Measurements from ENCODE around the gene PRM2. TPM values are rescaled to one million over a fixed set of nuclear protein-coding genes. Genes with fewer than 3 reads are reported as not detected.

PRM2 gene
- total and polyA plus RNA-seq, 2 experiments from 2014 or later = not detected

- Histone ChIP-seq H3K9me2 (ENCODE audit: insufficient read depth) (no peaks in the 10 kb centered on the region), H3K79me2 (ENCODE audit: insufficient read depth) (no peaks in the 10 kb centered on the region), H3K4me2 (ENCODE audit: unreplicated experiment) (no peak overlapping the region), H3K27me3 (replicated peaks; ENCODE audit: insufficient read depth) (no peaks in the 10 kb centered on the region), H3F3A (ENCODE audit: insufficient read depth) (no peaks in the 10 kb centered on the region), H3K4me1 (ENCODE audit: insufficient read depth) (no peaks in the 10 kb centered on the region), H3K9ac (no peak overlapping the region), H4K20me1 (ENCODE audit: insufficient read depth) (no peaks in the 10 kb centered on the region), H3K9me3 (ENCODE audit: low read depth) (no peaks in the 10 kb centered on the region), H2AFZ (no peak overlapping the region), H3K36me3 (ENCODE audit: low read depth) (no peaks in the 10 kb centered on the region), H3K27ac (no peak overlapping the region), H3K4me3 (no peak overlapping the region)
- no peak for DNase-seq
- in situ Hi-C loops (cut with MboI) = no loop called here
- no peak for TF ChIP-seq EZH2phosphoT487 (IDR thresholded peaks at IDR 0.05; ENCODE audit: insufficient read depth, low read depth)
- no peak for TF ChIP-seq EZH2 (IDR thresholded peaks at IDR 0.05; ENCODE audit: insufficient read depth, poor library complexity, severe bottlenecking)
- WGBS, 2 experiments (ENCODE audit: low coverage in 1 of 2, low lambda C conversion rate in 2 of 2, missing lambda C conversion rate in 2 of 2) = 73 to 77% methylated on average over 17 to 18 of the region's 18 CpGs
These were observed 27.3 kb upstream of the PRM2 start for GRCh38 chr16:11303405-11304138.

GRCh38 chr16:11302977-11303376 is 26.7 kb upstream of the PRM2 start:
- Histone ChIP-seq H3K9ac (no peak overlapping the region), H3K79me2 (ENCODE audit: insufficient read depth) (no peaks in the 10 kb centered on the region), H4K20me1 (ENCODE audit: insufficient read depth) (no peaks in the 10 kb centered on the region), H3K27me3 (replicated peaks; ENCODE audit: insufficient read depth) (no peaks in the 10 kb centered on the region), H3K4me2 (ENCODE audit: unreplicated experiment) (no peak overlapping the region), H3K4me1 (ENCODE audit: insufficient read depth) (no peaks in the 10 kb centered on the region), H3K9me3 (ENCODE audit: low read depth) (no peaks in the 10 kb centered on the region), H3K36me3 (ENCODE audit: low read depth) (no peaks in the 10 kb centered on the region), H3K4me3 (no peak overlapping the region), H3K9me2 (ENCODE audit: insufficient read depth) (no peaks in the 10 kb centered on the region), H3K27ac (no peak overlapping the region), H2AFZ (no peak overlapping the region), H3F3A (ENCODE audit: insufficient read depth) (0 out of 2 replicates have a peak, but pooled peaks cover 4% of the 10 kb centered on the region)
- TF ChIP-seq EZH2phosphoT487 (IDR thresholded peaks at IDR 0.05; ENCODE audit: insufficient read depth, low read depth) (no peak), EZH2 (IDR thresholded peaks at IDR 0.05; ENCODE audit: insufficient read depth, poor library complexity, severe bottlenecking) (no peak)
- 56 to 64% methylated on average over 4 of the region's 4 CpGs for WGBS, 2 experiments (ENCODE audit: low coverage in 1 of 2, low lambda C conversion rate in 2 of 2, missing lambda C conversion rate in 2 of 2)
- in situ Hi-C loops (cut with MboI) = no loop called here
- DNase-seq = no peak

- Histone ChIP-seq H3F3A (ENCODE audit: insufficient read depth) (0 out of 2 replicates have a peak, but pooled peaks cover 4% of the 10 kb centered on the region), H3K4me3 (no peak overlapping the region), H3K4me1 (ENCODE audit: insufficient read depth) (peaks cover 6% of the 10 kb centered on the region; the same call in 1 of the 2 replicates), H2AFZ (no peak overlapping the region), H3K36me3 (ENCODE audit: low read depth) (no peaks in the 10 kb centered on the region), H3K9ac (no peak overlapping the region), H3K79me2 (ENCODE audit: insufficient read depth) (no peaks in the 10 kb centered on the region), H3K9me2 (ENCODE audit: insufficient read depth) (no peaks in the 10 kb centered on the region), H4K20me1 (ENCODE audit: insufficient read depth) (no peaks in the 10 kb centered on the region), H3K27ac (no peak overlapping the region), H3K4me2 (ENCODE audit: unreplicated experiment) (no peak overlapping the region), H3K27me3 (replicated peaks; ENCODE audit: insufficient read depth) (no peaks in the 10 kb centered on the region), H3K9me3 (ENCODE audit: low read depth) (no peaks in the 10 kb centered on the region)
- peak; percentile 7 for DNase-seq
- TF ChIP-seq EZH2 (IDR thresholded peaks at IDR 0.05; ENCODE audit: insufficient read depth, poor library complexity, severe bottlenecking) (no peak), EZH2phosphoT487 (IDR thresholded peaks at IDR 0.05; ENCODE audit: insufficient read depth, low read depth) (no peak)
- 71 to 73% methylated on average over 4 of the region's 4 CpGs for WGBS, 2 experiments (ENCODE audit: low coverage in 1 of 2, low lambda C conversion rate in 2 of 2, missing lambda C conversion rate in 2 of 2)
- in situ Hi-C loops (cut with MboI) = no loop called here
These were observed 25.6 kb upstream of the PRM2 start for GRCh38 chr16:11301645-11302501.

- H3K4me1 ChIP-seq (ENCODE audit: insufficient read depth) = peaks cover 9% of the 10 kb centered on the region; the same call in 1 of the 2 replicates
- no peaks in the 10 kb centered on the region for H3K79me2 ChIP-seq (ENCODE audit: insufficient read depth)
- no peak overlapping the region for H3K4me3 ChIP-seq
- H3K4me2 ChIP-seq (ENCODE audit: unreplicated experiment) = no peak overlapping the region
- H3K27ac ChIP-seq = no peak overlapping the region
- H3K9ac ChIP-seq = no peak overlapping the region
- H3F3A ChIP-seq (ENCODE audit: insufficient read depth) = 0 out of 2 replicates have a peak, but pooled peaks cover 4% of the 10 kb centered on the region
- in situ Hi-C loops (cut with MboI) = no loop called here
- H2AFZ ChIP-seq = no peak overlapping the region
- no peaks in the 10 kb centered on the region for H3K27me3 ChIP-seq (replicated peaks; ENCODE audit: insufficient read depth)
- no peaks in the 10 kb centered on the region for H3K9me2 ChIP-seq (ENCODE audit: insufficient read depth)
- H3K9me3 ChIP-seq (ENCODE audit: low read depth) = no peaks in the 10 kb centered on the region
- no peaks in the 10 kb centered on the region for H3K36me3 ChIP-seq (ENCODE audit: low read depth)
- DNase-seq = no peak
- TF ChIP-seq EZH2 (IDR thresholded peaks at IDR 0.05; ENCODE audit: insufficient read depth, poor library complexity, severe bottlenecking) (no peak), EZH2phosphoT487 (IDR thresholded peaks at IDR 0.05; ENCODE audit: insufficient read depth, low read depth) (no peak)
- 44 to 48% methylated on average over 7 of the region's 7 CpGs for WGBS, 2 experiments (ENCODE audit: low coverage in 1 of 2, low lambda C conversion rate in 2 of 2, missing lambda C conversion rate in 2 of 2)
- no peaks in the 10 kb centered on the region for H4K20me1 ChIP-seq (ENCODE audit: insufficient read depth)
These were observed 24.2 kb upstream of the PRM2 start for GRCh38 chr16:11300560-11300892.

Measured in GM23248 (cell line).